Sigmoid colon (tissue), 7 donors: ENCODE results near the gene PPFIBP2. TPM values are rescaled to one million over a fixed set of nuclear protein-coding genes. Genes with fewer than 3 reads are reported as not detected.
"Not testable (repeated sequence)": the region's sequence is repeated elsewhere in the genome, so short reads cannot be mapped to it uniquely, and the experiment has no call there.

ENCODE experiments used
- DNase-seq: peaks from one replicate; pipeline ENCODE4 v3.0.0-alpha.2; 2019
- H3K27ac ChIP-seq, 4 donors: fragments of 200-600 bp; sonication (generic); one replicate each; pipeline ENCODE4 v1.5.1; 2016 to 2019; ENCODE audit warnings: mild to moderate bottlenecking in 1 of 4
- H3K27me3 ChIP-seq, 3 donors: fragments of 200-600 bp; sonication (generic); one replicate each; pipeline ENCODE4 v1.5.1; 2019; ENCODE audit warnings: mild to moderate bottlenecking in 1 of 3
- H3K36me3 ChIP-seq, 4 donors: fragments of 200-600 bp; sonication (generic); one replicate each; pipeline ENCODE4 v1.5.1; 2016 to 2019
- H3K4me1 ChIP-seq, 4 donors: fragments of 200-600 bp; sonication (generic); one replicate each; pipeline ENCODE4 v1.5.1; 2017 to 2019
- H3K4me3 ChIP-seq, 4 donors: fragments of 200-600 bp; sonication (generic); one replicate each; pipeline ENCODE4 v1.5.1; 2017 to 2019; ENCODE audit warnings: mild to moderate bottlenecking in 2 of 4, moderate library complexity in 1 of 4
- H3K9me3 ChIP-seq, 4 donors: fragments of 200-600 bp in 3 of 4; sonication (generic) in 3 of 4; one replicate each; pipeline versions ENCODE4 v1.5.1 to v1.6.1; 2013 to 2019
- EP300 ChIP-seq, 4 donors: sonication (generic); formaldehyde crosslinking; IDR thresholded peaks; one replicate each; pipeline ENCODE4 v1.6.1; 2017; ENCODE audit warnings: antibody characterized with exemption in 4 of 4
- POLR2A ChIP-seq, 2 donors: fragments of 450-650 bp; IDR thresholded peaks; one replicate each; pipeline ENCODE4 v1.6.1; 2016; ENCODE audit warnings: antibody characterized with exemption in 2 of 2, mild to moderate bottlenecking in 2 of 2, moderate library complexity in 2 of 2
- POLR2AphosphoS5 ChIP-seq, 4 donors: sonication (generic); formaldehyde crosslinking; IDR thresholded peaks; one replicate each; pipeline ENCODE4 v1.6.1; 2017; ENCODE audit warnings: antibody characterized with exemption in 4 of 4
- WGBS, 2 donors: extraction: QIAGEN DNeasy Blood & Tissue Kit; methylation state at CpG; one replicate each; pipeline ENCODE4 v1.1.7; 2013; 5-methylcytosine and 5-hydroxymethylcytosine counted together
- intact Hi-C: fragments of 100-400 bp; cut with DNase I; formaldehyde crosslinking; loops from one replicate; pipeline ENCODE4 v1.15.1; 2023
- polyA plus RNA-seq, 3 donors: library from polyadenylated mRNA; stranded (reverse); fragments of 200-250 nt; gene quantifications; one replicate each; pipeline ENCODE4 v1.2.3, GENCODE V29; 2013
- total RNA-seq, 4 donors: library from RNA; depleted of rRNA; stranded (reverse); fragments of >200 nt; gene quantifications; one replicate each; pipeline ENCODE4 v1.1.0, GENCODE V29; 2016
- TF ChIP-seq, protein P1 (sequence below), 4 experiments: fragments of 450-650 bp in 3 of 4; fragments of 200-600 bp in 1 of 4; IDR thresholded peaks; one replicate each; pipeline ENCODE4 v1.5.1; 2016 to 2019; ENCODE audit warnings: antibody characterized with exemption in 4 of 4, mild to moderate bottlenecking in 3 of 4, moderate library complexity in 2 of 4
- donor health status: healthy with polysubstance abuse.
- donor health status: Bipolar disorder and iron deficiency.
- donor health status: healthy.

Gene PPFIBP2
- total and polyA plus RNA-seq, 7 donors: 4.1 to 33.5 (median 11.6) TPM

DNA sequence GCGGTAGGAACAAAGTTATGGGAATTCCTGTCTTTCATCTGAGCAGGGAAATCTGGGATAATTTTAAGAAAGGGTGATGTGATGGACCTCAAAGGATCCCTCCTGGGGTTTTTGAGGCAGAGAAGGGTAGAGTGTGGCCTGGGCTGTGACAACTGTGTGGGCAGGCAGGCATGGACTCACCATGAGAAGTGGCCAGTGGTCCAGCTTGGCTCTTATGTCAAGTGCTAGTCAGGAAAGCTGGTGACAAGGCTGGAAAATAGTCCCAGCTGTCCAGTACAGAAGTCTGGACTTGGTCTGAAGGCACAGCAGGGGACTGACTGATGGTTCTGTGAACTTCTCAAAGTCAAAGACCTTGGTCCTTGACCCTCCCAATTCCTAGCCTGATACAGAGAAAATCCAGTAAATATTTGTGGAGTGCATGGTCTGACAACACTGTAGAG is 1.7 kb downstream of the PPFIBP2 start:
- no peak for TF ChIP-seq POLR2A (IDR thresholded peaks at IDR 0.05)
- no peak for TF ChIP-seq EP300 (IDR thresholded peaks at IDR 0.05)
- no peak for TF ChIP-seq POLR2AphosphoS5 (IDR thresholded peaks at IDR 0.05)
- WGBS, 2 donors: 96 to 97% methylated on average over 1 of the region's 1 CpG
- Histone ChIP-seq H3K4me1 (peaks cover 0 to 29% (median 21%) of the 10 kb centered on the region in 4 donors), H3K4me3 (no peak overlapping the region), H3K36me3 (no peaks in the 10 kb centered on the region), H3K27me3 (no peaks in the 10 kb centered on the region), H3K27ac (no peak overlapping the region), H3K9me3 (no peaks in the 10 kb centered on the region)
- intact Hi-C loops: no loop called here
- no peak for DNase-seq

DNA sequence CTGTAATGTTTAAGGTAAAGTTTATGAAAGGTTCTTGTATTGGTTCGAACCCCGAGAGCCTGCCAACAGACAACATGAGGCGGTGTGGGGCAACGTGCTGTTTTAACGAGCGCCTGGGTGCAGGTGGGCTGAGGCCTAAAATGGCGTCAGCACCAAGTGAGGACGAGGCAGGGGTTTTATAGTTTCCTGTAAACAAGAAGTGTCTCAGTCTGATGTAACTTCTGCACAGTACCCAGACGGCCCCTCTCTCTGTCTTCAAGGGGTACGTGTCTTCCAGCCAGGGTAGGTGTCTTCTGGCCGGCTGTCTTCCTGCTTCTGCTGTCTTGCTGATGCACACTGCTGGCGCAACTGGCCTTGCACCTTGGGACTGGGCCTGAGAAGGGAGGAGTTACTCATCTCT is 2.7 kb downstream of the PPFIBP2 start:
- 89 to 90% methylated on average over 12 of the region's 12 CpGs for WGBS, 2 donors
- intact Hi-C loops: no loop called here

DNA sequence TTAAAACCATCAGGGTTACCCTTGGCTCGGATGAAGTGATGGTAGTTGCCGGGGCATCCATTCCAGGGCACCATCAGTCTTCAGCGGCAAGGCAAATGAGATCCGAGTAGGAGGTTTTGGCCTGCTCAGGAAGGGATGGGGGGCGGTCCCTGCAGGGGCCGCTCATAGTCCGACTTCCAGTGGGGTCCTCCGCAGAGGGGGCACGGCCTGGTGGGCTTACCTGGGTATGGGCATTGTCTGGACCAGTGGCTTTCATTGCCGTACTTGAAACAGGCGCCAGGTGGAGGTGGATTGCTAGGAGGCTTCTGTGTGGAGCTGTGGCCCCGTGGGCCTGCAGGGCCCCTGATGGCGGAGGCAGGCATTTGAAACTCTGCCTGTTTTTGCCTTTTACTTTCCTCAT is 3.9 kb downstream of the PPFIBP2 start:
- H3K4me1 ChIP-seq: peaks cover 0 to 17% (median 9%) of the 10 kb centered on the region in 4 donors
- DNase-seq, intact Hi-C loops, H3K27ac ChIP-seq, H3K4me3 ChIP-seq, H3K36me3 ChIP-seq, H3K27me3 ChIP-seq, H3K9me3 ChIP-seq: not testable (repeated sequence)
- 97% methylated on average over 13 of the region's 13 CpGs for WGBS, 2 donors

More for the DNA sequence above, 2.7 kb downstream of the PPFIBP2 start:
- no peak for DNase-seq
- H3K4me3 ChIP-seq: no peak overlapping the region
- no peaks in the 10 kb centered on the region for H3K9me3 ChIP-seq
- H3K36me3 ChIP-seq: no peaks in the 10 kb centered on the region
- H3K27me3 ChIP-seq: no peaks in the 10 kb centered on the region
- no peak for TF ChIP-seq EP300 (IDR thresholded peaks at IDR 0.05)
- TF ChIP-seq POLR2AphosphoS5 (IDR thresholded peaks at IDR 0.05): no peak
- H3K4me1 ChIP-seq: peaks cover 0 to 25% (median 21%) of the 10 kb centered on the region in 4 donors
- H3K27ac ChIP-seq: no peak overlapping the region

DNA sequence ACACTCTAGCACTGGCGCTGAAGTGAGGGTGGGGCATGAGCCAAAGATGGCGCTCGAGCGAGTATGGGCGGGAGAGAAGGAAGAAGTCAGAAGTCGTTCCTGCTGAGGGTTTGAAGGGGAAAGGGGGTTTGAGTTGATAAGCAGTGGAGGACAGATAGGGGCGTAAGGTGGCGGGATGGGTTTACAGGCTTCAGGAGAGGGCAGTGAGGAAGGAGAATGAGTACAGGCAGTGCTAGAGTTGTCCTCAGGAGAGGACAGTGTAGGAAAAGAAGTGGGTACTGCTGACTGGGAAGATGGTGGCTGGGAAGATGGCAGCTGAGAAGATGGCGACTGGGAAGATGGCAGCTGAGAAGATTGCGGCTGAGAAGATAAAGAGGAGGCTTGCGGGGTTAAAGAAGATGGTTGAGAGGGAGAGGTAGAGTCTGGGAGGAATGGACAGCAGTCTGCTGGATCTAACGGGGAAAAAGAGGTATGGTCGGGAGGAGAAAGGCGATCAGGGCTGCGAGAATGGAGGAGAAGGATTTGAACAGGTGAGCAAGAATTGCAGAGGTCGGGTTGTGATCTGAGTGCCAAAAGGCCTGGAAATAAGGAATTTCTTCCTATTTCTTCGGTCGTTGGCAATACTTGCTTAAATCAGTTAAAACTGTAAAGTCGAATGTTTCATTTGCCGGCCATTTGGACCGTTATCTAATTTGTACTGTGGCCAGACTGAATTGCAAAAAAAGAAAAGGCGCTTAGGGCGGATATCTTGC is 5.2 kb downstream of the PPFIBP2 start:
- no peak for DNase-seq
- TF ChIP-seq POLR2A (IDR thresholded peaks at IDR 0.05): no peak
- TF ChIP-seq EP300 (IDR thresholded peaks at IDR 0.05): no peak
- TF ChIP-seq, protein P1, sequence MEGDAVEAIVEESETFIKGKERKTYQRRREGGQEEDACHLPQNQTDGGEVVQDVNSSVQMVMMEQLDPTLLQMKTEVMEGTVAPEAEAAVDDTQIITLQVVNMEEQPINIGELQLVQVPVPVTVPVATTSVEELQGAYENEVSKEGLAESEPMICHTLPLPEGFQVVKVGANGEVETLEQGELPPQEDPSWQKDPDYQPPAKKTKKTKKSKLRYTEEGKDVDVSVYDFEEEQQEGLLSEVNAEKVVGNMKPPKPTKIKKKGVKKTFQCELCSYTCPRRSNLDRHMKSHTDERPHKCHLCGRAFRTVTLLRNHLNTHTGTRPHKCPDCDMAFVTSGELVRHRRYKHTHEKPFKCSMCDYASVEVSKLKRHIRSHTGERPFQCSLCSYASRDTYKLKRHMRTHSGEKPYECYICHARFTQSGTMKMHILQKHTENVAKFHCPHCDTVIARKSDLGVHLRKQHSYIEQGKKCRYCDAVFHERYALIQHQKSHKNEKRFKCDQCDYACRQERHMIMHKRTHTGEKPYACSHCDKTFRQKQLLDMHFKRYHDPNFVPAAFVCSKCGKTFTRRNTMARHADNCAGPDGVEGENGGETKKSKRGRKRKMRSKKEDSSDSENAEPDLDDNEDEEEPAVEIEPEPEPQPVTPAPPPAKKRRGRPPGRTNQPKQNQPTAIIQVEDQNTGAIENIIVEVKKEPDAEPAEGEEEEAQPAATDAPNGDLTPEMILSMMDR (IDR thresholded peaks at IDR 0.05): no peak
- no peak for TF ChIP-seq POLR2AphosphoS5 (IDR thresholded peaks at IDR 0.05)
- Histone ChIP-seq H3K36me3 (no peaks in the 10 kb centered on the region), H3K4me3 (no peak overlapping the region), H3K4me1 (peaks cover 0 to 15% (median 5%) of the 10 kb centered on the region in 4 donors), H3K9me3 (no peaks in the 10 kb centered on the region), H3K27ac (no peak overlapping the region), H3K27me3 (no peaks in the 10 kb centered on the region)
- intact Hi-C loops: no loop called here
- 94 to 96% methylated on average over 23 of the region's 23 CpGs for WGBS, 2 donors

DNA sequence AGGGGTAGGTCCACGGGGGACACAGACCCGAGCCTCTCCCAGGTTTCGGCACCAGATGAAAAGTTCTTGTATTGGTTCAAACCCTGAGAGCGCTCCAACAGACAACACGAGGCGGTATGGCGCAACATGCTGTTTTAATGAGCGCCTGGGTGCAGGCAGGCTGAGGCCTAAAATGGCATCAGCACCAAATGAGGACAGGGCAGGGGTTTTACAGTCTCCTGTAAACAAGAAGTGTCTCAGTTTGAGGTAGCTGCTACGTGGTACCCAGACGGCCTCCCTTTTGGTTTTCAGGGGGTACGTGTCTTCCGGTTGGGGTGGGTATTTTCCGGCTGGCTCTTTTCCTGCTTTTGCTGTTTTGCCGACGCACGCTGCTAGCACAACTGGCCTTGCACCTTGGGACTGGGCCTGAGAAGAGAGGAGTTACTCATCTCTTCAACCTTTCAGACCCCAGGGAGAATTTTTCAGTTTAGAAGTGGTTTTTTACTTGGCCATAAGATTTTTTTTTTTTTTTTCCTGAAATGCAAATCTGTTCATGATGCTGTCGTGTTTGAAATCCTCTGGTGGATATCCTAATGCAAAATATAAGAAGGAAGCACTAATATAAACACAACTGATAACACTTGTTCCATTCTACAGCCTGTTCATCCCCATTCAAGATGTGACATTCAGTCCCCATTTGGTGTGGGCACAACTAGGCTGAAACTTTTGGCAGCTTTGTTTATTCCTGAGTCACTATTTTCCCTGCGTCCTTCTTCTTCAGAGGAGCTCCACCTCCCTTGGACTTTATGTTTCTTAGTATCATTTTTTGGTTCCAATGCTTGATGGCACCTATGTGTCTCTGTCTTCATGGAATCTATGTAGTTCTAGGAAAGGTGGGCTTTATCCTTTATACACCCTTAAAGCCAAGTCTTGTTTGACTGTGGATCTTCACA is 6.5 kb downstream of the PPFIBP2 start:
- DNase-seq: no peak
- H3K27ac ChIP-seq: peak overlapping the region in 2 of 4 donors; percentile 9 to 23
- intact Hi-C loops: no loop called here
- 65 to 76% methylated on average over 18 of the region's 18 CpGs for WGBS, 2 donors
- TF ChIP-seq POLR2A (IDR thresholded peaks at IDR 0.05): no peak
- no peak for TF ChIP-seq EP300 (IDR thresholded peaks at IDR 0.05)
- TF ChIP-seq, protein P1 (IDR thresholded peaks at IDR 0.05): no peak
- no peak for TF ChIP-seq POLR2AphosphoS5 (IDR thresholded peaks at IDR 0.05)
- H3K27me3 ChIP-seq: no peaks in the 10 kb centered on the region
- H3K36me3 ChIP-seq: no peaks in the 10 kb centered on the region
- H3K9me3 ChIP-seq: no peaks in the 10 kb centered on the region
- peaks cover 0 to 5% (median 2%) of the 10 kb centered on the region in 4 donors for H3K4me1 ChIP-seq
- no peak overlapping the region for H3K4me3 ChIP-seq

DNA sequence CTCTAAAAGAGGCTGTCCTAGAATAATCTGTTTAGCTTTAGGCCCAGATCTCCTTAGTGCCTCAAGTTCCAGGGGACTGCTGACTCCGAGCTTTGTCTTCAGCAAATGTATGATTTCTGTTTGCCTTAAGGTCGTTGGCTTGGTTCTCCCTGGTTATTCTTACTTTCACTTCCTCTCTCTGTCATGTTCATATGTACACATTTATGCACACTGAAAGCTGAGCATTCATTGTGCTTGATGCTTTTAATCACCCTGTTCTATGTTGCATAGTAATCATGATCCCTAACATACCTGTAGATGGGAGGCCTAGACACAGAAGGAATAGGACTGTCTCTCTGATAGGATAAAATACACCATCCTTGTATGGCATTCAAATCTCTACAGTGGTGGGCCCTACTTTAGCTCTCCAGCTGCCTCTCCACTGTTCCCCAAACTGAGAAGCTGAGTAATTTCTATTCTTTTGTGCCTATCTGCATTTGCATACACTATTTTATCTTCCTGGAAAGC is 7.2 kb downstream of the PPFIBP2 start:
- intact Hi-C loops: no loop called here
- Histone ChIP-seq H3K36me3 (no peaks in the 10 kb centered on the region), H3K27ac (peak overlapping the region in 3 of 4 donors; percentile 12 to 41 (median 23)), H3K4me3 (no peak overlapping the region), H3K4me1 (peaks cover 0 to 5% (median 2%) of the 10 kb centered on the region in 4 donors), H3K9me3 (no peaks in the 10 kb centered on the region), H3K27me3 (no peaks in the 10 kb centered on the region)
- no peak for DNase-seq
- TF ChIP-seq EP300 (IDR thresholded peaks at IDR 0.05): no peak
- no peak for TF ChIP-seq POLR2AphosphoS5 (IDR thresholded peaks at IDR 0.05)
- TF ChIP-seq POLR2A (IDR thresholded peaks at IDR 0.05): no peak
- TF ChIP-seq, protein P1 (IDR thresholded peaks at IDR 0.05): no peak
- 0% methylated on average over 2 of the region's 2 CpGs for WGBS, 2 donors
